PFSK-1 (cell line): ENCODE measurements around the gene MGAT5.

Source experiments
- FOXP2 ChIP-seq: optimal IDR thresholded peaks from 2 replicates; pipeline ENCODE3; 2011; ENCODE audit warnings: borderline replicate concordance, control low read depth, inconsistent platforms; ENCODE audit not compliant: insufficient read depth; ENCODE audit errors: extremely low read length, extremely low read depth
- POLR2AphosphoS5 ChIP-seq: IDR thresholded peaks from 2 replicates; pipeline ENCODE4 v1.6.1; 2012; ENCODE audit warnings: low read depth, mild to moderate bottlenecking, control low read depth, low read length, moderate library complexity
- REST ChIP-seq, 2 experiments: IDR thresholded peaks; 2 replicates each; pipeline versions ENCODE4 v1.6.1 to v1.8.0; 2011 to 2012; ENCODE audit warnings: low read depth in 2 of 2, low read length in 2 of 2, control low read depth in 1 of 2, inconsistent platforms in 1 of 2, mild to moderate bottlenecking in 1 of 2, moderate library complexity in 1 of 2; ENCODE audit not compliant: insufficient read depth in 1 of 2
- SIN3A ChIP-seq: IDR thresholded peaks from 2 replicates; pipeline ENCODE4 v1.6.1; 2012; ENCODE audit warnings: mild to moderate bottlenecking, low read length, moderate library complexity, borderline replicate concordance; ENCODE audit not compliant: insufficient read depth
- TAF1 ChIP-seq: IDR thresholded peaks from 2 replicates; pipeline ENCODE4 v1.6.1; 2012; ENCODE audit warnings: low read length, control low read depth, borderline replicate concordance; ENCODE audit not compliant: insufficient read depth

Gene MGAT5

GRCh38 chr2:134314681-134315368 is 61.0 kb downstream of the MGAT5 start:
- no peak for TF ChIP-seq POLR2AphosphoS5
- TF ChIP-seq FOXP2, result no peak
- no peak for TF ChIP-seq SIN3A
- no peak for TF ChIP-seq TAF1
- TF ChIP-seq REST (IDR thresholded peaks at IDR 0.05; ENCODE audit: insufficient read depth in 1 of 2, low read depth in 2 of 2, low read length in 2 of 2), result no peak

- no peak for TF ChIP-seq REST (IDR thresholded peaks at IDR 0.05; ENCODE audit: insufficient read depth in 1 of 2, low read depth in 2 of 2, low read length in 2 of 2)
- TF ChIP-seq POLR2AphosphoS5, result no peak
- no peak for TF ChIP-seq FOXP2
- TF ChIP-seq TAF1, result no peak
- TF ChIP-seq SIN3A, result no peak
Observed at GRCh38 chr2:134315471-134315870, 61.6 kb downstream of the MGAT5 start.

DNA sequence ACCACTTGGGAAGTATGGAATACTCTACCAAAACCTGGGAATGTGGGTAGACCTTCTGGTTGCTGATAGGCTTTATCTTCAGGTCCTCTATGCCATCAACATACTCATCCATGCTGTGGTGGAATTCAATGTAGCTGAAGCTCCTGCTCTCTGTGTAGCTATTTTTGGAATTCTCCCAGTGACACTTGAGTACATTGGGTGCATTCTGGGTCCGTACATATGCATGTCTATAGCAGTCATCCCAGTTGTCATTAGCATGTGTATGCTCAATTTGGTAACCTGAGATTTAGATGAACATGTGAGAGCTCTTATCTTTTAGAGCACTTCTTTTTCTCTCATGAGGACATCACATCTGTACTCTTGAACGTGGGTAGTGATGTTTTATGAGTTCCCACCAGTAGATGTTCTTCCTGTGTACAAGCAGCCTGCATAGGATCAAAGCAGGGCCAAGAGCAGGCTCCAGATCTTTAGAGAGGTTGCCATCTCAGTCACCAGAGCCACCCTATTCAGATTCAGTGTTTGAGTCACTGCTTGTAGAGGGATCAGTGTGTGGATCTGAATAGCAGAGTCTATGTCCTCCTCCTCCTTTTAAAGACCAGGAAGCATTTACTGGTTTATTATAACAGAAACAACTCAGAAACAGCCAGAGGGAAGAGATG is 65.9 kb downstream of the MGAT5 start:
- no peak for TF ChIP-seq FOXP2
- TF ChIP-seq SIN3A, result no peak
- TF ChIP-seq TAF1, result no peak
- no peak for TF ChIP-seq REST (IDR thresholded peaks at IDR 0.05; ENCODE audit: insufficient read depth in 1 of 2, low read depth in 2 of 2, low read length in 2 of 2)
- TF ChIP-seq POLR2AphosphoS5, result no peak

- TF ChIP-seq REST (IDR thresholded peaks at IDR 0.05; ENCODE audit: insufficient read depth in 1 of 2, low read depth in 2 of 2, low read length in 2 of 2) (no peak), FOXP2 (no peak), SIN3A (no peak), TAF1 (no peak), POLR2AphosphoS5 (no peak)
Observed at GRCh38 chr2:134320930-134321329, 67.1 kb downstream of the MGAT5 start.
